Anterior cingulate cortex (tissue), 58 donors: ENCODE data around the gene KNSTRN.

Source experiments
- DNase-seq, 58 donors: peaks; one replicate each; lab custom pipeline; 2025; lab: John Stamatoyannopoulos, UW

The KNSTRN gene

DNA sequence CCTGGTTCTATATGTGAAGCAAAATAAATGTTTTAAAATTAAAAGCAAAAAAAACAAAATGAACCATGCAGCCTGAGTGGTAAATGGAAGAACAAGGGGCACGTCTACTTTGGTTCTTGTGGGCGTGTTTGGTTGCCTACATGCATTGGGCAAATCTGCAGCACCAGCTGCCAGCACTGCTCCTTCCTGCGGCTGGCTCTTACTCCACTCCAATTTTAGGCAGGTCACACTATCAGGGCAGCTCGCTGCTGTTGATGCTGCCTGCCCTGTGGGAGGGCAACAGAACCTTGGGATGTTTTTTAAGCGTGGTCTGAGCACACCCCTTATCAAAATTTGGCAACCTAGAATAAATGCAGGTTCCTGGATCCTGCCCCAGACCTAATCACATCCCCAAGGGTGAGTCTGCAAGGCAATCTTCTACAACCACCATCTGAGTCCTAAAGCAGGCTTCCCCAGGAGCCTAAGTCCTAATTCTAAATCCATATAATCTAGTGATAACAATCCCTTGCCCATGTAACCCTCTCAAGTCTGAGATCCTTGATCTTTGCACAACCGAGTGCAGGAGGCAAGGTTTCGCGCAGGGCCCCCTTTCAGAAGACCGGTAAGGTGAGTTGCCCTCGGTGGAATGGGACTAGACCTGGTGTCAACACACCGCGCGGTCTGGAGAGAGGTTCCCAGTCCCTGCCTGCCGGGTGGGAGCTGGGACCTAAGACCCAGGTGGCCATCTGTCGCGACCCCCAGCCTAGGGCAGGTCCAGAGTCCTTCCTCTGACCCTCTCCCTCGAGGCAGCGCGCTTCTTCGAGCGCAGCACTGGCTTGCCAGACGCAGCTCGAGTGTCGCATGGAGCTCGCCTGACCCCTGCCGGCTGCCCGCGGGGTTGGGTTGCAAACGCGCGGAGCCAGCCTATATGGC is 39.0 kb downstream of the KNSTRN start:
- peak in 54 of 58 donors; percentile 27 to 83 (median 60) for DNase-seq

DNA sequence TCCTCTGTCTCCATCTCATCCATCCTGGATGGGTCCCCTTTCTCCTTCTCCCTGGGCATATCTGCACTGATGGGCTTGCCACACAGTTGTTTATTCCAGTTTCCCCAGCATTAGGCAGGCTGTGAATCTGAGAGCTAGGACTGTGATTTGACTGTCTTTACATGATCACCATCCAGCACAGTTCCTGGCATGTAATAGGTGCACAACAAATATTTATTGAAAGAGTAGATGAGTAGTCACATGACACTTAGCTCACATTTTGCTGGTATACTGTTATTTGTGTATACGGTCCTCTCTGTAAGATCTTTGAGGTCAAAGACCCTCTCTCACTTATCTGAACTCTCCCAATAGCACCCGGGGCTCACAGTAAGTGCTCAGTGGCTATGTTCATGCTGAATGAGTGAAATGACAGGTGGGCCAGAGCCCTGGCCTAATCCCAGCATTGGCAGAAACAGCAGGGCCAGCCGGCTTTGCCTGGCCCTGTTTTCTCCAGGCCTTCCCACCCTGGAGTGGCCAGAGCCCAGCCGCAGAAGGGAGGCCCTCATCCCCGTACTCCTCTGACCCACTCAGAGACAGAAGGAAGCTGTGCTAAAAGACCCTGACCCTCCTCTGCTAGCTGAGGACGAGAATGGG is 42.1 kb downstream of the KNSTRN start:
- no peak for DNase-seq

- no peak for DNase-seq
These were observed 43.2 kb downstream of the KNSTRN start for GRCh38 chr15:40425681-40426080.

DNA sequence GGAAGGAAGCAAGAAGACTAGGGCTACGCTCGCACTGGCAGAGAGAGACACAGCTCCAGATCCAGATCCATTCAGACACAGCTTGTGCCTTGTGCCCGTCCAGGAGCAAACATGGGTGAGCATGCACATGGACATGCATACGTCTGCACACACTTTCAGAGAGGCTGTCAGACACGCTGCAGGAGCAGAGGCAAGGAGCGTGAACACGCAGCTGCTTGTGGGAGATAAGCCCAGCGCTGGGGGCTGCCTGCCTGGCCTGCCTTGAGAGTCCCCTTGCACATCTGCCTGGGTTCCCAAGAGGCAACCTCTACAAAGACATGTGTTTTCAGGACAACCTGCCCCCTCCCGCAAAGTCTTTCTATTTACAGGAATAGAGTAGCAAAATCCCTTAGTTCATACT is 44.7 kb downstream of the KNSTRN start:
- DNase-seq = no peak

DNA sequence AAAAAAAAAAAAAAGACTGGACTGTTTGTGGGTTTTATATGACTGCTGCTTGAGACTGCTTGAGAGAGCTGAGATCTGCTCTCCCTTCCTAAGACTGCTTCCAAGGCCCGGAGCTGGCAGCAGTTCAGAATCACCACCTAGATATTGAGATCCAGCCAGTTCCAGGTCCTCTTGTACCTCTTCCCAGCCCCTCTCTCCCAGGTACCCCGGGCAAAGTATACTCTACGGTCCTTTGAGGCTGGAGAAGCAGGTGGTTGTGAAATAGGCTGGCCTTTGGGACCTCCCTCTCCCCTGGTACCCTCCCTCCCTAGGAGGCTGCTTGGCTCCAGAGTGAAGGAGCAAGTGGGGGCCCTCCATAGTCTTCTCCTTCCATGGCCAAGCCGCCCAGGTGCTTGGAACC is 45.7 kb downstream of the KNSTRN start:
- no peak for DNase-seq

GRCh38 chr15:40429068-40429710 is 46.7 kb downstream of the KNSTRN start:
- DNase-seq = no peak

GRCh38 chr15:40430271-40430805 is 47.8 kb downstream of the KNSTRN start:
- no peak for DNase-seq

DNA sequence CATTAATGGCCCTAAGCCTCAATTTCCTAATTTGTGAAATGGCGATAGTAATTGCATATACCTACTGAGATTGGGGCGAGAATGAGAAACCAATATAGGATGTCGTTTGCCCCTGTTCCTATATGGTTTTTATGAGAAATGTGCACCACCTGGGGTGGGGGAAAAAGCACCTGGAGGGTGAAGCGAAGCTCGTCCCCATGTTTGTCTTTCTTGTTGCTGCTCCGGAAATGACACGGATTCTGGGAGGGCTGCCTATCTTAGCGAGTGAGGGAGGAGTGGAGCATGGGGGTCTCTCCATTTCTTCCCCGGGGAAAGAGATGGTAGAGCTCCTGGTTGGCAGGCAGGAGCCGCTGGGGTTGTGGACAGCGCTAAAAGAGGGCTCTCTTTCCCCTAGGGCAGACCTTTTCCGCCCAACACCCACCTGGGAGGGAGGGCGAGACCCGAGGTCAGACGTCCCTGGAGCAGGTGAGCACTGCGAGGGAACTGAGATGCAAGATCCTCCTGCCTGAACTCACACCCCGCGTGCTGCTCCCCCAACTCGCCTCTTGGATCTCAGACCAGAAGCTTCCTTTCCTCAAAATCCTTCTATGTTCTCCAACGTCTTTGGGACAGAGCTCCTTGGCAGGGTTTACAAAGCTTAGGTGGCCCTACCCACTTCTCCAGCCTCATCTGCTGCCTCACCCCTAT is 52.6 kb downstream of the KNSTRN start:
- DNase-seq = no peak

- DNase-seq = peak in 2 of 58 donors; percentile 30 to 43
These were observed 53.2 kb downstream of the KNSTRN start for GRCh38 chr15:40435710-40436089.

DNA sequence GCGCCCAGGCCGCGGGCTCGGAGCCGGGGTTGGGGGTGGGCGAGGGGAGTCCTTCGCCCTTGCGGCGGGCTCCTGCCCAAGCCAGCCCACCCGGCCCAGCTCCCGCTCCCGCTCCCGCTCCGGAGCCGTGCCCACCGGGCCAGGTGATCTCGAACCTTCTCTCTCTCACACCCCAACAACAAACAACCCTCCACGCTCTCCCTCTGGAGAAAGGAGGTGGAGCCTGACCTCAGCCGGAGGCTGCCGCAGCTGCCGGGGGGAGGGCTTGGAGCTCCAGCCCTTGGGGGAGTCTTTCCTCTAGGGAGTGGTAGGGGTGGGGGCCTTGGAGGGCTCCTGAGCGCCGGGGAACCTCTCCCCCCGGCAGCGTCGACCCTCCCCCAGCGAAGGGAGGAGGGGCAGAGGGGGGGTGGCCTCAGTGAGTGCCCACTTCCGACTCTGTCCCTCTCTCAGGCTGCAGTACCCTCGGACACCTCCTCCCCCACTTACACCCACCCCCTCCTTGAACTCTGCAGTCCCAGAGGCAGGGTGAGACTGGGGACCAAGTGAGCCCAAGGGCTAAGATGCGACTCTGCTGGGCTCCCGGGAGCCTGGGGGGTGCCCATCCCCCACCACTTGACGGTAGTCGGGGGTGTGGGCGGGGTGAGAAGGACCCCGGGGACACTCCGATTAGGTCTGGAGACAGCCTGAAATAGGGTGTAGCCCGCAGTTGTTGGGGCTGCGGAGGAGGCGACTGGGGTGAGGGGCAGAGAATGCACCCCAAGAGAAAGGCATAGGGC is 53.8 kb downstream of the KNSTRN start:
- DNase-seq = peak in 4 of 58 donors; percentile 20 to 62 (median 30)

DNA sequence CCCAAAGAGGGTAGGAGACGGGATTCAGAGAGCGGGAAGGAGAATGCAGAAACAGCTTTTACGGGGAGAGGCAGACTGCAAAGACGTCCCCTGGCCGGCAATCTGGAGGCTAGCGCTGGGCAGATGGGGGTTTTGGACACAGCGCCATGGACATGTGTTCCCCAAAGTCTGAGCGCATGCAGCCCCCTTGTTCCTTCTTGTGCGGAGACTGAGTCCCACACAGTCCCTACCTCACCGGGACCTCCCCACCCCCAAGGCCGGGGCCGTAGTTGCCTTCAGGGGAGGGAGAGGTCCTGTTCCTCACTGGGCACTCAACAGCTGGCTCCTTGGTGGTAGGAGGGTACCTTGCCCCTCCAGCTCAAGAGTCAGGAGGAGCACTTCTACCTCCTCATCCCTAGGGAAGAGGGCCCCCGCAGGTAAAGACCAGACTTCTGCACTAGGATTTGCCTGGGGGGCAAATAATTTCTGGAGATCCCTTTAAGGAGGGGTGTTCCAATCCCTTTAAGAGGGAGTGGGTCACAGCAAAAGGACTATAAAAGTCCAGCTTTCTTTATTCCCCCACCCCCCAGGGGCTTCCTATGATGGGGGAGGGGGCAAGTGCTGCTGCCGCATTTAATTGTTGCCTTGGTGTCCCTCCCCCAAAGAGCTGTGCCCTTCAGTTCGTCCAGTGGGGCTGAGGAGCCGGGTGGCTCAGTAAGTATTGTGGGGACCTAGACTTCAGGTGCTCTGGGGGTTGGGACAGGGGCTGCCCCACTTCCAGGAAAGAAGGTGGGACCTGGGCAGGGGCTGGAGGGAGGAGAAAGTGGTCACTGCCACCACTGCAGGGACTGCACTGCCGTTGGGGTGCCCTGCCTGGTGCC is 54.6 kb downstream of the KNSTRN start:
- DNase-seq = no peak

DNA sequence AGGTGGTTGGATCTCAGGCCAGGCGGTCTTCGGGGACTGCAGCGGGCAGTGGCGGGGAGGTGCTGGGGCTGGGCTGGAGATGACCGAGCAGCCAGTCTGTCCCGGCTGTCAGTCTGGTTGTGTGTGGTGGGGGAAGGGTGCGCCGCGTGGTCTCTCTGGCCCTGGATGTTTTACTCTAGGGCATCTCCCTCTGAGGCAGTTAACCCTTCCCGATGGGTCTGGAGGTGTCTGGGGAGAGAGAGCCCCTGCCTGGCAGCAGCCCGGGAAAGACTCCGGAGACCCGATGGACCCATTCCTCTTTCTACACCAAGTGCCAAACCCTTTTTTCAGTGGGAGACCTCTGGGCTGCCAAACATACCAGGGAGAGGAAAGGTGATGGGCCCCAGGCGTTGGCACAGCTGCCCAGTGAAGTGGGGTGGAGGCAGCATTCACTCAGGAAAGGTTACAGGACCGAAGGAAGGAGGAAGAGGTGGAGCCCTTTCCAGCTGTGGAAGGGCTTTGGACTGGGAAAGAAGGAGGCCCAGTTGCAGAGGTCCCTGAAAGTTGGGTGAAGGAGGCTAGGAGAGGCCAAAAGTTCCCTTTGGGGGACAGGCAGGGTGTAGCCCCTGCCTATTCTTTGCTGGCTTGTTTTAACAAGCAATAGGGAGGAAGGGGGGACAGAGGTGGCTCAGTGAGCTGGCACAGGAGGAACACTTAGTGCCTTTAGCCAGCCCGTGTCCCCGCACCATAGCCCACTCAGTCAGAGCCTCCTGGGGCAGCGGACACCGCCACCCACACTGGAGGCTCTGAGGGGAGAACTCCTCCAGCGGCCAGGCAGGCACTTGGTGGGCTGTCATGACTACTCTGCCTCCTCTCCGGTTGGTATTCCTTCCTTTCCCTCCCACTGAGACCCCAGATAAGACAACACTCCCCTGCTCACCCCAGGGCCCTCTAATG is 55.5 kb downstream of the KNSTRN start:
- DNase-seq = no peak

DNA sequence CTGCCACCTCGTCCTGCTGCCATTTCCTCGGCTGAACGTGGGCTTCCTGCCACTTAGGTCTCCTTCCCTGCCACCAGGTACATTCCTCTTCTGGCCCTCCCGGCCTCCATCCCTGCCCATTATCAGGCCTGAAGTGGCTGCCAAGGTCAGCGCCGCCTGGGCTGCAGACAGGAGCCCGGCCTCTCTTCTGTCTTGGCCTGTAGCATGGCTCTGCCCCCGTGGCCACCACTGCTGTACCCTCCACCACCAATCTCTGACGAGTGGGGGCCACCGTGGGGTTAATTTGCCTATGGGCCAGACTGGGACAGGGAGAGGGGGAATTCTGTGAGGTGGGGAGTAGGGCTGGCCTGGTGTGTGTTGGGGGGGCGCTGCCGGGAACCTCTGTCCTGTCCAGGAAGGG is 56.2 kb downstream of the KNSTRN start:
- no peak for DNase-seq

DNA sequence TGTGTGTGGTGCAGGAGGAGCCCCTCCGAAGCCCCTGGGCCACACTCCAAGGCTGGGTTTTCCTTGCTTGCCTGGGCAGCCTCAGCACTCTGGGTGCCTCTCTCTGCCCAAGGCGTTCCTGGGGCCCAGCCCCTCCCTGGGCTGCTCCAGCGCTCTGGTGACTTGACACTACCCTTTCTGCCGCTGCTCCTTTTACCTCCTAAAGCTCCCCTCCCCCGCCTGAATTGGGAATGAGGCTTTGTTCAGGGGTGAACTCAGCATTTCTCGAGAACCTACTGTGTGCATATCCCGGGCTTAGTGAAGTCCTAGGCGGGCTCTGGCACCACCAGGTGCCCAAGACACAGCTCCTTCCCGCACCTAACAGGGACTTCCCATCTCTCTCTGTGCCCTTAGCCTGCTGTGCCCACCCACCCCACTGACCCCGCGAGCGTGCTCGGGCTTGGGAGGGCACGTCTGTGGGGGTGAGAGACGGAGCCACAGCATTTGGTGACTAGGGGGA is 57.0 kb downstream of the KNSTRN start:
- peak in 6 of 58 donors; percentile 14 to 56 (median 30) for DNase-seq

DNA sequence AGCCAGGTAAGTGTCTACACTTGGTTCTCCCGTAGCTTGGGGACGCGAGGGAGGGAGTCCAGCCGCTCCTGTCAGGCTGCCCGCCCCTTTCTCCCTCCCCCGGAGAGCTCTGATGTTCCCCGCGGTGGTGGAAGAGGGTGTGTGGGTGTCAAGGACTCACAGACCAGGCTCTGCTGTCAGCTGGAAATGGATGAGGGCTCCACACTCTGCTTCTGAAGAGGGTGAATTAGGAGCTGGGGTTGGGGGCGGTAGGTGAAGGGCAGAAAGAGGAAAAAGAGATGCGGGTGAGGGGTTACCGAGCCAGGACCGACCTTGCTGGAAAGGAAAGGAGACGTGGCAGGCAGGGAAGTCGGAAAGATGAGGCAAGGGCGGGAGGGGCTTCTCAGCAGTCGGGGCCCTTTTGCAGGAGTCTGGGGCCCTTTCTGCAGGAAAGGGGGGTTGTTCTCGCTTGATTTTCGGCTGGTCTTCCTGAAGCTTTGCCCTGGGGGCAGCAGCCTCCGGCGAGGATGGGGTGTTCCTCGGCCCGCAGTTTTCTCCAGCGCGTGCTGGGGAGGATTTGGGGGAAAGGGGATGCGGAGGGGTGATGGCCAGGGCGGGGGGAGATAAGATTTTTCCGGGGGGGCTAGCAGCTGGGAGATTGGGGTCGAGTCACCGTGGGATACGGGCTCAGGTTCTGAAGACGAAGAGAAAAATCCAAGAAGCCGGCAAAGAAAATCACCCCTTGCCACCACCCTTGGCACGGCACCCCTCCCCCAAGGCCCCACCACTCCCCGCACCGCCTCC is 57.6 kb downstream of the KNSTRN start:
- DNase-seq = peak in 32 of 58 donors; percentile 16 to 70 (median 42)

DNA sequence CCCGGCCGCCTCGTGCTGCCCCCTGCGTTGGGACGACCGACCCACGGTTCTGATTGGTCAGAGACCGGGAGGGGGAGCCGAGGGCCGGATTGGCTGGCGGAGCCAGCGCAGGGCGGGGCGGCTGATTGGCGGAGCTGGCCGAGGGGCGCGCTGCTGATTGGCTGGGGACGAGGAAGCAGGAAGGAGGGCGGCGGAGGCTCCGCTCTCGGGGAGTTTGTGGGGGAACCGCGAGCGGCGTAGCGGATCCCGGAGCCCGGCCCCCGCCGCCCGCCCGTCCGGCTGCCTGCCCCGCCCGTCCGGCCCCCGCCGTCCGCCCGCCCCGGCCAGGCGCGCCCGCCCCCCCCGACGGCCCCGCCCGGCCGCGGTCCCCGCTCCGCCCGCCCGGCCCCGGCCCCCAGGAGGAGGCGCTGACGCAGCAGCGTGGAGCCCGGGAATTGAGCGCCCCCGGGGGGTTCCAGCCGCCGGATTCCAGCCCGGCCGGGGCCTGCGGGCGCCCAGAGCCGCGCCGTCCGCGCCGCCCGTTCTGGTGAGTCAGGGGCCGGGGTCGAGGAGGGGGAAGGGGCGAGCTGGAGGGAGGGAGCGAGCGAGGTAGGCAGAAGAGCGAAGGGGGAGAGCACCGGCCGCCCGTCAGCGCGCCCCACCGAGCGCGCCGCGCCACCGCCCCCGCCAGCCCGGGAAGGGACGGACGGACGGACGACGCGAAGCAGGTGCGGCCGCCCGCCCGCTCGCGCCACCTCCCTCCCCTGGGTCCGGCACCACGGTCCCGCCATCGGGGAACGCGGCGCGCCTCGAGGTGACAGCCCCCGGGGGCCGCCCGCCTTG is 58.4 kb downstream of the KNSTRN start, which contains the start of gene BAHD1:
Gene BAHD1 (plus strand): TSS at position 211 of the 822 bp plus-strand sequence. CDS start 17,512 bp downstream, outside the sequence.
- peak; percentile 79 to 99 (median 96) for DNase-seq
